Inferior parietal cortex (tissue), 1 donor: Measurements from ENCODE around the gene FTCD.
"Not testable (repeated sequence)": the region's sequence is repeated elsewhere in the genome, so short reads cannot be mapped to it uniquely, and the experiment has no call there.

Source experiments
- DNase-seq: peaks from one replicate; pipeline ENCODE4 v3.0.0-alpha.2; 2016; ENCODE audit errors: extremely low spot score

Gene FTCD

DNA sequence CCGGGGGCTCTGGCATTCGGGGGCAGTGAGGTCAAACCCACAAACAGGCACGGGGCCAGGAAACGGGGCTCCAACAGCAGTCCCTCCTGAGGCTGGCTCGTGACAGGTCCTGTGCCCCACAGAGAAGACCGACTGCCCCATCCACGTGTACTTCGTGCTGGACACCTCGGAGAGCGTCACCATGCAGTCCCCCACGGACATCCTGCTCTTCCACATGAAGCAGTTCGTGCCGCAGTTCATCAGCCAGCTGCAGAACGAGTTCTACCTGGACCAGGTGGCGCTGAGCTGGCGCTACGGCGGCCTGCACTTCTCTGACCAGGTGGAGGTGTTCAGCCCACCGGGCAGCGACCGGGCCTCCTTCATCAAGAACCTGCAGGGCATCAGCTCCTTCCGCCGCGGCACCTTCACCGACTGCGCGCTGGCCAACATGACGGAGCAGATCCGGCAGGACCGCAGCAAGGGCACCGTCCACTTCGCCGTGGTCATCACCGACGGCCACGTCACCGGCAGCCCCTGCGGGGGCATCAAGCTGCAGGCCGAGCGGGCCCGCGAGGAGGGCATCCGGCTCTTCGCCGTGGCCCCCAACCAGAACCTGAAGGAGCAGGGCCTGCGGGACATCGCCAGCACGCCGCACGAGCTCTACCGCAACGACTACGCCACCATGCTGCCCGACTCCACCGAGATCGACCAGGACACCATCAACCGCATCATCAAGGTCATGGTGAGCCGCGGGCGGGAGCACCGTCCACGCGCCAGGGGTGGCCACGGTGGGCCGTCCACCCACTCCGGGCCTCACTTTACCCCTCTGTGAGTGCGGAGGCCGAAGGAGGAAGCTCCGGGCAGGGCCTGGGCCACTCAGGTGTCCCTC lies 43.3 kb downstream of the FTCD start:
- no peak for DNase-seq

DNA sequence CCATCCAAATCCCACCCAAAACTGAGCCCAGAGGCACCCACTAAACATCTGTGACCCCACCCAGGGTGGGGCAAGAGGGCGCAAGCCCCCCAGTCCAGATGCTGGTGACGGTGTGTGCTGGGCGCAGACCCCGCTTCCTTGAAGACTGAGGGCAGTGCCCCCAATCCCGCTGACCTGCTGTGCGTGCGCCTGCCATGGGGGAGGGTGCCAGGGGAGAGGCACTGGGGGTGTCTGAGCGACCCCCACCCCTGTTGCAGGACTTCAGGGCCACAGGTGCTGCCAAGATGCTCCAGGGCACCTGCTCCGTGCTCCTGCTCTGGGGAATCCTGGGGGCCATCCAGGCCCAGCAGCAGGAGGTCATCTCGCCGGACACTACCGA lies 44.2 kb downstream of the FTCD start:
- no peak for DNase-seq

GRCh38 chr21:46110499-46111192 lies 44.7 kb downstream of the FTCD start:
- no peak for DNase-seq

GRCh38 chr21:46109313-46110221 lies 45.8 kb downstream of the FTCD start:
- no peak for DNase-seq

DNA sequence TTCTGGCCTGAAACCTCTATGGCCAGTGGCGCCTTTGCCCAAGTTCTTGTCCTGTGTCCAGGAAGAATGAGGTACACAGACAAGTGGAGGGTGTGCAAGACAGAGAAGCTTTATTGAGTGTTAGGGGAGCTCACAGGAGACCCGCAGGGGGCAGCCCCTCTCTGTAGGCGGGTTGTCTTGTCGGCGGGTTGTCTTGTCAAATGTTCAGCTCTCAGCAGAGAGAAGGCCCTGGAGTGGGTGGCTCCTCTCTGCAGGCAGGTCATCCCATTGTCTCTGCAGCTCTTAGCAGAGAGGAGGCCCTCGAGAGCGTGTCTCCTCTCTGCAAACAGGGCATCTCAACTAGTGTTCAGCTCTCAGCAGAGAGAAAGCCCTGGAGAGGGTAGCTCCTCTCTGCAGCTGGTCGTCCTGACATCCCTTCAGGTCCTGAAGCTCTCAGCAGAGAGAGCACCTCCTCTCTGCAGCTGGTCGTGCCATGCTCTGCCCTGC lies 46.5 kb downstream of the FTCD start:
- DNase-seq, result no peak

DNA sequence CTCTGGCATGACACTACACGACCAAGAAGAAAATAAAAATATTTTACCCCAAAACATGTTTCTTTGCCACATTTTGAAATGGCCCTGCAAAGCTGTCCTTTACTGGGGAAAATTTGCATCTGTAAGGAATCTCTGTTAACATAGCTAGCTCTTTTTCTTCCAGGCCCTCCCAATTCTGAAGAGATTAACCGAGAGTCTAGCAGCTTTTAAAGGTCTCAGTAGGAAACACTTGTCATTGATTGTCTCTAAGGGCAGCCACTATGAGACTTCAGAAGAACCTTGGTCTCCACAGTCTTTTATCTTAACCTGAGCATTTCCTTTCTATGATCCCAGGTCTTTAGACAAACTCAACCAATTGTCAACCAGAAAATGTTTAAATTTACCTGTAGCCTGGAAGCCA lies 48.0 kb downstream of the FTCD start:
- DNase-seq, result not testable (repeated sequence)

GRCh38 chr21:46104104-46104503 lies 51.3 kb downstream of the FTCD start:
- no peak for DNase-seq

DNA sequence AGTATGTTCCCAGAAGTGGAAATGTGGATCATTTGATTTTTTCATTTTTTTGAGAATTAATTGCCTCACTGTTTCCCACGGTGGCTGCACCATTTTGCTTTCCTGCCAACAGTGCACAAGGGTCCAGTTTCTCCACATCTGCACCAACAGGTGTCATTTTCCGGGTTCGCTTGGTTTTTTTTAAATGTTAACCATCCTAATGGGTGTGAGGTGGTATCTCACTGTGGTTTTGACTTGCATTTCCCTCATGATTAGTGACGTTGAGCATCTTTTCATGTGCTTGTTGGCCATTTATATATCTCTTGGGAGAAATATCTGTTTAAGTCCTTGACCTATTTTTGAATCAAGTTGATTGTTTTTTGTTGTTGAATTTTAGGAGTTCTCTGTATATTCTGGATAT lies 54.5 kb downstream of the FTCD start:
- no peak for DNase-seq

DNA sequence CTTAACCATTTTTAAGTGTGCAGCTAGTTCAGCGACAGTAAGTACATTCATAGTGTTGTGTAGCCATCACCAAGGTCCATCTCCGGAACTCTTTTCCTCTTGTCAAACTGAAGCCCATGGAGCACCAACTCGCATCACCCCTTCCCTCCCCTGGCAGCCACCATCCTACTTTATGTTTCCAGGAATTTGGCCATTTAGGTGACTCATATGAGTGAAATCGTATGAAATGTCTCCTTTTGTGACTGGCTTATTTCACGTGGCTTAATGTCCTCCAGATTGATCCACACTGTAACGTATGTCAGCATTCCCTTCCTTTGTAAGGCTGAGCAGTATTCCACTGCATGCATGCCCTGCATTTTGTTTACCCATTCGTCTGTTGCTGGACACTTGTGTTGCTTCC lies 55.0 kb downstream of the FTCD start:
- no peak for DNase-seq

DNA sequence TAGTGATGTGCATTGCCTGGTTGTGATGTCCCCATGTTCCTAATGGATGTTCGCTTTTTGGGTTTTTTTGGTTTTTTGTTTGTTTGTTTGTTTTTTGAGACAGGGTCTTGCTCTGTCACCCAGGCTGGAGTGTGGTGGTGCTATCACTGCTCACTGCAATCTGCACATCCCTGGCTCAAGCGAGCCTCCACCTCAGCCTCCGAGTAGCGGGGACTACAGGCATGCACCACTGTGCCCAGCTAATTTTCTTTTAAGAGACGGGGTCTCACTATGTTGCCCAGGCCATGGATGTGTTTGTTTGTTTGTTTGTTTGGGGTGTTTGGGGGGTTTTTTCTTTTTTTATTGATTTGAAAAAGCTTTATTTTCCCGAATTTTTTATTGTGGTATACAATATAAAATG lies 55.4 kb downstream of the FTCD start:
- DNase-seq, result no peak

DNA sequence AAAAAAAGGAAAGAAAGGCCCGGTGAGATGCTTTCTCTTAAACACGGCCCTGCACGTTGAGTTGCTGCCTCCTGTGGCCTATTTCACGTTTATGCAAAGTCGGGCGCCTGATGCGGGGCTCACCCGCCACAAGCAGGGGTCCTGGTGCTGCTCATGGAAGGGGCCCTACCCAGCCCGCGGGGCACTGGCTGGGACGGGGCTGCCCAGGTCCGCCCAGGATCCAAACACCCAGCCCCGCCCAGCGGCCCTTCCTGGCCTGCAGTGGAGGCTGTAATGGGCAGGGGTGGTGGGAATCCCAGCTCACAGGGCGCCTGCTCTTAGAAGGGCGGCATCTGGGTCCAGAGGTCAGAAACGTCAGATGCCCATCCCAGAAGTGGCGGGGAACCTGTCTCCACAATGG lies 55.9 kb downstream of the FTCD start:
- DNase-seq, result no peak

DNA sequence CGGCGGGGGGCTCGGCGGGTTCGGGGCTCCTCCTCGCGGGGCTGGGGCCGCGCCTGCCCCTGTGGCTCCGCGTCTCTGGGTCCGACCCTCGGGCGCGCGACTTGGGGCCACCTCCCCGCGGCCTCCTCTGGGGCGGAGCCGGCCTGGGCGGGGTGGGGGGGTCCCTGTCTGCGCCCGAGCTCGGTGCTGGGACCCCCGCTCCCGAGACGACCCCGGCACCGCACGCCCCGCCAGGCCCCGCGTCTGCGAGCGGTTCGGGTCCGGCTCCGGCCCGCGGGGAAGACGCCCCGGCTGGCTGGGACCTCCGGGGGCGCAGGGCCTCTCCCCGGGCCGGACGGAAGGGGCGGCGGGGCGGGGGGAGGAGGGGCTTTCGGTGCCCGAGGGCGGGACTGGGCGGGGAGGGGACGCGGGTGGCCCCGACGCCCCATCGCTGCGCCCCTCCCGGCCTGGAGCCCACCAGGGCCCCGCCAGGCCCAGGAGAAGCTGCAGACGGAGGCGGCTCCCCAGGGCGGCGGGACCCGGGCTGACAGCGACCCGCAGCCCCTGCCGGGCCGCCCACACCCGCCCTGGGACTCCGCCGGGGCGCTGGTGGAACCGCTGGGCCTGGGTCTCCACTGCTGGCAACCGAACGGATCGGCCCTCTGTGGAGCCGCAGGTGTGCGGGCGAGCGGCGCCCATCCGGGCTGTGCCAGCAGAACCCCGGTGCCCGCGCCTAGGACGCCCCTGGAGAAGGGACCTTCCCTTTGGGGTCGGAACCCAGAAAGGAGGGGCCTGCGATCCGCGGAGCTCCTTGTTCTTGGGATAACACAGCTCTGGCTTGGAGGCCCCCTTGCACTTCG lies 56.9 kb downstream of the FTCD start:
- no peak for DNase-seq

DNA sequence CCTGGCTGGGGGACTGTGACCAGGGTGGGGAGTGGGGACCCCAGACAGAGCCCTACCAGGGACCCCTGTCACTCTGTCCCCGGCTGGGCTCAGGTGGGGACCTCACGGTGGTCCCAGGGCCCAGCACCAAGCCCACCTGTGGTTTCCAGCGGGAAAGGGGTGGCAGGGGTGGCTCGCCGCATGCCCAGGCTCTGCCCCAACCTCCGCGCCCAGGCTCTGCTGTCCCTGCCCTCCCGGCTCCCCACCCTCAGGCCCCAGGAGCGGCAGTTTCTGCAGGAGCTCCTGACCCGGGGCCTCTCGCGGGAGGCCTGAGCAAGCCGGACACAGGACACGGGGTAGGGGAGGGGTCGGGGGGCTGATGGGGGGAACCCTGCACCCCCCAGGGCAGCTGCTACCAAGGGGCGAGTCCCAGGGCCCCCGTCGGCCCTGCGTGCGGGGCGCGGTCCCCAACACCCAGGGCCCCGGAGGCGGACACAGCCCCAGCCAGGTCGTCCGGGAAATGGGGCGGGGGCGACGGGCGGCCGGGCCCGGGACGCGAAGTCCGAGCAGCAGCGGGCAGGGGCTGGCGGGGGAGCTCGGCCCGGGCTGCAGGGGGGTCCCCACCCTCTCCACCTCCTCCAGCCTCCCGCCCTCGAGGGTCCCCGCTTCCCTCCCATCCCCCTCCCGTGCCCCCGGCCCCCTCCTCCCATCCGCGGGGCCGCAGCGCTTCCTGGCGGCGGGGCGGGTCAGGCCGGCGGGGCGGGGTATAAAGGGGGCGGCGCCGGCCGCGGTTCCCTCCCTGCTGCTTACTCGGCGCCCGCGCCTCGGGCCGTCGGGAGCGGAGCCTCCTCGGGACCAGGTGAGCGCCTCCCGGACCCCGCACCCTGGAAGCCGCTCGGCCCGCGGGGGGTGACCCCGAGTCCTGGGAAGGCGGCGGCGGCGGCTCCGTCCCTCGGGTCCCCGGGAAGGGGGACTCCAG lies 57.8 kb downstream of the FTCD start, which contains the start of gene COL6A2:
Gene COL6A2, plus strand, starts transcription at position 777 of the 958 bp plus-strand sequence.
- DNase-seq, result no peak

GRCh38 chr21:46096596-46097335 lies 58.6 kb downstream of the FTCD start:
- no peak for DNase-seq

DNA sequence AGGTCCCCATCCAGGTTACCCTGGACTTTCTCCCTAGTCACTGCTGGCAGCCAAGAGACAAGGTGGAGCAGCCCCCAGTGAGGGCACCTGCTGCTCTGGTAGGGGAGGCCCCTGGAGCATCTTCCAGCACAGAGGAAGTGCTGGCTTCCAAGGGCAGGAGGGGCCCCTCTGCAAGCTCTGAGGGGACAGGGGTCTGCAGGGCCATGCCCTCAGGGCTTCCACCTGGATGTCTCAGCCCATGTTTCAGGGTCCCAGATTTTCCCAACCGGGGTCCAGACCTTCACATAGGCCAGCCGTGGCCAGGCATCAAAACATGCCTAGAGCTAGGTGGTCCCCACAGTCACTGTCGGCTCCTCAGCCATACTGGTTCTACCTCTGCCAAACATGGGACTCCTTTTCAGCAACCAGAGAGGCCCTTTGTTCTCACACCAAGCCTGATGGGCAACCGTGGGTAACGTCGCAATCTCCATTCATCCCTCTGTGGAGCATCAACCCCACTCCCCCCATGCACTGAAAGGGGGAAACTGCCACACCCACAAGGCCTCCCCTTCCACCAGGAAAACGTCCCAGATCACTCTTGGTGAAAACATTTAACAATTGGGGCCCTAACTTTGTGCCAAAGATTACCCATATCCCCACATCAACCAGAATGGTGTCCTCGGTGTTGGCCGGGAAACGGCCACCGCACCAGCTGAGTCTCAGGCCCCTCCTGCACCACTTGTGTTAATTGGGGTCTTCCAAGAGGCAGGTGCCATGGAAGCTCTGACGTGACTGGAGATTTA lies 59.4 kb downstream of the FTCD start:
- DNase-seq, result no peak

DNA sequence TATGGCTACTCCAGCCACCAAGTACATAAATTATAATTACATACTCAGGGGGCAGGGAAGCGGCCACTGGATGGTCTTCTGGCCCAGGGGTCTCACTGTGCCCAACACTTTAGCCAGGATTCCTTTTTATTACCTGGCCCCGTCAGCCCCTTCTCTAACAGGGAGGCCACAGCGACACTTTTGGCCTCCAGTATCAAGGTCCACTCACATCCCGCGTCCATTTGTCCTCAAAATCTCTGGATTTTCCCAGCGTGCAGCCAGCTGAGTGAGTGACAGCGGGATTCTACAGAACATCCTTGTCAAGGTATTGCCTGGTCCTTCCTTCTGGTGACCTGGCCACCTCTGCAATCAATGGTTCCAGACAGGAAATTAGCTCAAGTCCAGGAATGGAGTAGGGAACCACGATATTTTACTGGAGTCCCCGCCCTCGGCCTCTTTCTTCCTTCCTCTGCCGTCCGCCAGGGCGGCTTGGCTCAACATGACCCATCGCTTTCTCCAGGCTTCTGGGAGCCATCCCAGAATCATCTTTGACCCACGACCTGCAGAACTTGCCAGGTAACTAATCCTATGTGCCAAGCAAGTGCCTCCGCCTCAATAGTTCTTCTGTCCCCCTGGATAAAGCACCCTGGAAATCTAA lies 60.2 kb downstream of the FTCD start:
- DNase-seq, result no peak

- no peak for DNase-seq
Observed at GRCh38 chr21:46094401-46095082, 60.8 kb downstream of the FTCD start.
